PC-3 (cell line): Measurements from ENCODE around the gene PAEP.

Source experiments
- EZH2 ChIP-seq: fragments of 300-600 bp; sonication (generic); IDR thresholded peaks from one replicate; pipeline ENCODE4 v1.6.1; 2017; ENCODE audit warnings: antibody characterized with exemption, mild to moderate bottlenecking, low read length; ENCODE audit not compliant: unreplicated experiment
- EZH2phosphoT487 ChIP-seq: fragments of 300-600 bp; sonication (generic); IDR thresholded peaks from 2 replicates; pipeline ENCODE4 v1.6.1; 2018; ENCODE audit warnings: mild to moderate bottlenecking, antibody characterized with exemption, low read length, borderline replicate concordance
- TF ChIP-seq, protein P1 (sequence below): fragments of 300-600 bp; sonication (generic); conservative IDR thresholded peaks from 2 replicates; pipeline ENCODE4 v1.5.1; 2017; ENCODE audit warnings: antibody characterized with exemption, low read depth, mild to moderate bottlenecking, low read length

GRCh38 chr9:135551031-135551430 lies 10.5 kb upstream of the PAEP start:
- TF ChIP-seq EZH2: no peak
- TF ChIP-seq EZH2phosphoT487: no peak
- TF ChIP-seq, protein P1, sequence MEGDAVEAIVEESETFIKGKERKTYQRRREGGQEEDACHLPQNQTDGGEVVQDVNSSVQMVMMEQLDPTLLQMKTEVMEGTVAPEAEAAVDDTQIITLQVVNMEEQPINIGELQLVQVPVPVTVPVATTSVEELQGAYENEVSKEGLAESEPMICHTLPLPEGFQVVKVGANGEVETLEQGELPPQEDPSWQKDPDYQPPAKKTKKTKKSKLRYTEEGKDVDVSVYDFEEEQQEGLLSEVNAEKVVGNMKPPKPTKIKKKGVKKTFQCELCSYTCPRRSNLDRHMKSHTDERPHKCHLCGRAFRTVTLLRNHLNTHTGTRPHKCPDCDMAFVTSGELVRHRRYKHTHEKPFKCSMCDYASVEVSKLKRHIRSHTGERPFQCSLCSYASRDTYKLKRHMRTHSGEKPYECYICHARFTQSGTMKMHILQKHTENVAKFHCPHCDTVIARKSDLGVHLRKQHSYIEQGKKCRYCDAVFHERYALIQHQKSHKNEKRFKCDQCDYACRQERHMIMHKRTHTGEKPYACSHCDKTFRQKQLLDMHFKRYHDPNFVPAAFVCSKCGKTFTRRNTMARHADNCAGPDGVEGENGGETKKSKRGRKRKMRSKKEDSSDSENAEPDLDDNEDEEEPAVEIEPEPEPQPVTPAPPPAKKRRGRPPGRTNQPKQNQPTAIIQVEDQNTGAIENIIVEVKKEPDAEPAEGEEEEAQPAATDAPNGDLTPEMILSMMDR: no peak
